ENCODE results near the gene GSE1. TPM values are rescaled to one million over a fixed set of nuclear protein-coding genes. Genes with fewer than 3 reads are reported as not detected.

GSE1 gene
- total and polyA plus RNA-seq, 2 of the 13 experiments (the other 11 are each of a cell fraction or from before 2014, with no cell fraction given), result 16.1 to 31.2 TPM

DNA sequence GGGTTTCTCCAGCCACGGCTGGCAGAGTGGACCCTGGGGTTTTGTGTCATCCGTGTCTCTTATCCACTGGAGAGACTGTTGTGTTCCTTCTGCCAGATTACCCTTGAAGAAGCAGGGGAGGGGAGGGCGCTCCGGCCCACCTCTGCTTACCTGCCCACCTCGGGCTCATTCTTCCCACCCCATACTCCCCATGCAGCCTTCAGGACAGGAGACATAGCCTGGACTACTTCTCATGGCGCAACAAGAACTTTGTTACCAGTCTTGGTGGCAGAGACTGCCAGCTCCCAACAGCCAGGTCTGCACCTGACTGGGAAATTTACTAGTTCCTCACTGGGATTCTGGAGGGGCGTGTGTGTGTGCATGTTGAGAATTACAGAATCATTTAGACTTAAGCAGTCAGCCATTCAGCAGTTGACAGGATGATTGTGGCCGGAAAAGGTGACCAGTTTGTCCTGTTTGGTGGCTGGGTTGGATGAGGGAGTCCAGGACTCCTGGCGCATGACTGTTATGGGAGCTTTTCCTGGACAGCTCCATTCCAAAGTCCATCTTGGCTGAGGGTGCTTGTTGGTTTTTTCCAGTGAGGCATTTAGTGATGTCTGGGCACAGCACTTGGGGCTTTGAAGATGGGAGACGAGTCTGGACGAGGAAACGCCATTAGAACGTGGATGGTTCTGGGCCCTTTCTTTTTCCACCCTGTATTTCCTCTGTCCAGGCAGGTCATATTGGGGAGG lies 8.7 kb downstream of the GSE1 start (continued):
- peak; percentile 77; the same call in 1 of the 2 replicates for TF ChIP-seq ETV5 (CRISPR knock-in tag; IDR thresholded peaks at IDR 0.05; ENCODE audit: borderline replicate concordance)
- no peak for TF ChIP-seq CBFB (CRISPR knock-in tag; IDR thresholded peaks at IDR 0.05)
- no peak for TF ChIP-seq SCMH1 (CRISPR knock-in tag; IDR thresholded peaks at IDR 0.05; ENCODE audit: borderline replicate concordance)
- no peak for TF ChIP-seq POGK (CRISPR knock-in tag; conservative IDR thresholded peaks at IDR 0.05)
- 0 out of 2 replicates have a peak, but pooled peaks have one; percentile 4 for TF ChIP-seq ZSCAN29 (CRISPR knock-in tag; conservative IDR thresholded peaks at IDR 0.05)
- TF ChIP-seq RXRA (CRISPR knock-in tag; IDR thresholded peaks at IDR 0.05), result no peak
- no peak for TF ChIP-seq PCBP1 (IDR thresholded peaks at IDR 0.05; ENCODE audit: borderline replicate concordance, low read depth, low read length)
- no peak for TF ChIP-seq FIP1L1 (IDR thresholded peaks at IDR 0.05; ENCODE audit: borderline replicate concordance, insufficient read depth, low read depth, low read length)
- TF ChIP-seq ZNF607 (CRISPR knock-in tag; IDR thresholded peaks at IDR 0.05; ENCODE audit: borderline replicate concordance), result no peak
- TF ChIP-seq CEBPB (IDR thresholded peaks at IDR 0.05; ENCODE audit: borderline replicate concordance, low read depth, low read length), result peak; percentile 33; the same call in 1 of the 2 replicates
- TF ChIP-seq, protein P1, sequence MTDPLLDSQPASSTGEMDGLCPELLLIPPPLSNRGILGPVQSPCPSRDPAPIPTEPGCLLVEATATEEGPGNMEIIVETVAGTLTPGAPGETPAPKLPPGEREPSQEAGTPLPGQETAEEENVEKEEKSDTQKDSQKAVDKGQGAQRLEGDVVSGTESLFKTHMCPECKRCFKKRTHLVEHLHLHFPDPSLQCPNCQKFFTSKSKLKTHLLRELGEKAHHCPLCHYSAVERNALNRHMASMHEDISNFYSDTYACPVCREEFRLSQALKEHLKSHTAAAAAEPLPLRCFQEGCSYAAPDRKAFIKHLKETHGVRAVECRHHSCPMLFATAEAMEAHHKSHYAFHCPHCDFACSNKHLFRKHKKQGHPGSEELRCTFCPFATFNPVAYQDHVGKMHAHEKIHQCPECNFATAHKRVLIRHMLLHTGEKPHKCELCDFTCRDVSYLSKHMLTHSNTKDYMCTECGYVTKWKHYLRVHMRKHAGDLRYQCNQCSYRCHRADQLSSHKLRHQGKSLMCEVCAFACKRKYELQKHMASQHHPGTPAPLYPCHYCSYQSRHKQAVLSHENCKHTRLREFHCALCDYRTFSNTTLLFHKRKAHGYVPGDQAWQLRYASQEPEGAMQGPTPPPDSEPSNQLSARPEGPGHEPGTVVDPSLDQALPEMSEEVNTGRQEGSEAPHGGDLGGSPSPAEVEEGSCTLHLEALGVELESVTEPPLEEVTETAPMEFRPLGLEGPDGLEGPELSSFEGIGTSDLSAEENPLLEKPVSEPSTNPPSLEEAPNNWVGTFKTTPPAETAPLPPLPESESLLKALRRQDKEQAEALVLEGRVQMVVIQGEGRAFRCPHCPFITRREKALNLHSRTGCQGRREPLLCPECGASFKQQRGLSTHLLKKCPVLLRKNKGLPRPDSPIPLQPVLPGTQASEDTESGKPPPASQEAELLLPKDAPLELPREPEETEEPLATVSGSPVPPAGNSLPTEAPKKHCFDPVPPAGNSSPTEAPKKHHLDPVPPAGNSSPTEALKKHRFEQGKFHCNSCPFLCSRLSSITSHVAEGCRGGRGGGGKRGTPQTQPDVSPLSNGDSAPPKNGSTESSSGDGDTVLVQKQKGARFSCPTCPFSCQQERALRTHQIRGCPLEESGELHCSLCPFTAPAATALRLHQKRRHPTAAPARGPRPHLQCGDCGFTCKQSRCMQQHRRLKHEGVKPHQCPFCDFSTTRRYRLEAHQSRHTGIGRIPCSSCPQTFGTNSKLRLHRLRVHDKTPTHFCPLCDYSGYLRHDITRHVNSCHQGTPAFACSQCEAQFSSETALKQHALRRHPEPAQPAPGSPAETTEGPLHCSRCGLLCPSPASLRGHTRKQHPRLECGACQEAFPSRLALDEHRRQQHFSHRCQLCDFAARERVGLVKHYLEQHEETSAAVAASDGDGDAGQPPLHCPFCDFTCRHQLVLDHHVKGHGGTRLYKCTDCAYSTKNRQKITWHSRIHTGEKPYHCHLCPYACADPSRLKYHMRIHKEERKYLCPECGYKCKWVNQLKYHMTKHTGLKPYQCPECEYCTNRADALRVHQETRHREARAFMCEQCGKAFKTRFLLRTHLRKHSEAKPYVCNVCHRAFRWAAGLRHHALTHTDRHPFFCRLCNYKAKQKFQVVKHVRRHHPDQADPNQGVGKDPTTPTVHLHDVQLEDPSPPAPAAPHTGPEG (CRISPR knock-in tag; IDR thresholded peaks at IDR 0.05), result 0 out of 2 replicates have a peak, but pooled peaks have one; percentile 54
- TF ChIP-seq KLF13 (CRISPR knock-in tag; IDR thresholded peaks at IDR 0.05), result no peak
- no peak for TF ChIP-seq ZFAT (CRISPR knock-in tag; conservative IDR thresholded peaks at IDR 0.05)
- no peak for TF ChIP-seq ZNF484 (CRISPR knock-in tag; IDR thresholded peaks at IDR 0.05; ENCODE audit: borderline replicate concordance, low read depth)
- no peak for TF ChIP-seq EZH2 (conservative IDR thresholded peaks at IDR 0.05; ENCODE audit: low read depth, low read length)
- TF ChIP-seq PAF1 (CRISPR knock-in tag; IDR thresholded peaks at IDR 0.05), result no peak
- TF ChIP-seq, protein P2, sequence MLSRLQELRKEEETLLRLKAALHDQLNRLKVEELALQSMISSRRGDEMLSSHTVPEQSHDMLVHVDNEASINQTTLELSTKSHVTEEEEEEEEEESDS (CRISPR knock-in tag; IDR thresholded peaks at IDR 0.05; ENCODE audit: borderline replicate concordance), result 0 out of 2 replicates have a peak, but pooled peaks have one; percentile 6
- TF ChIP-seq ZFYVE20 (CRISPR knock-in tag; IDR thresholded peaks at IDR 0.05; ENCODE audit: borderline replicate concordance, low read depth), result no peak
- TF ChIP-seq HBP1 (CRISPR knock-in tag; IDR thresholded peaks at IDR 0.05; ENCODE audit: low read depth), result no peak; the same call in 1 of the 2 replicates
